LHCN-M2 (cell line): ENCODE data around the gene ECI1. TPM values are rescaled to one million over a fixed set of nuclear protein-coding genes. Genes with fewer than 3 reads are reported as not detected.

ENCODE experiments used
- DNase-seq: peaks from one replicate; pipeline ENCODE4 v3.0.0-alpha.2; 2012; ENCODE audit warnings: low read depth
- total RNA-seq: library from RNA; depleted of rRNA; stranded (reverse); fragments of >200 nt; gene quantifications from 2 replicates; pipeline ENCODE4 v1.2.3, GENCODE V29; 2014; rRNA removed

Gene ECI1
- total RNA-seq, 1 experiment from 2014 or later, result 44.5 TPM

GRCh38 chr16:2196162-2196980, 55.0 kb downstream of the ECI1 start, which contains the start of gene CASKIN1:
Gene CASKIN1 (minus strand): TSS chr16:2196605. CDS start chr16:2196432, 173 bp downstream.
- peak; percentile 16 for DNase-seq

GRCh38 chr16:2195322-2196161, 55.8 kb downstream of the ECI1 start:
- no peak for DNase-seq

- DNase-seq, result peak; percentile 44
Observed at GRCh38 chr16:2194852-2195321, 56.5 kb downstream of the ECI1 start.

- DNase-seq, result peak; percentile 66
Observed at GRCh38 chr16:2194166-2194834, 57.1 kb downstream of the ECI1 start.

GRCh38 chr16:2191446-2191706, 60.0 kb downstream of the ECI1 start:
- DNase-seq, result no peak

- no peak for DNase-seq
Observed at GRCh38 chr16:2190659-2191445, 60.5 kb downstream of the ECI1 start.

- DNase-seq, result no peak
Observed at GRCh38 chr16:2190002-2190658, 61.3 kb downstream of the ECI1 start.

Other genes starting within 250 kb of the ECI1 start
- gene ZNF598, start 241.8 kb downstream of the ECI1 start, total RNA-seq, result 37.2 and 47.5 TPM in 2 replicates
- gene NPW, start 231.8 kb downstream of the ECI1 start, total RNA-seq, result 1.3 TPM in 2 replicates
- gene NHERF2, start 224.7 kb downstream of the ECI1 start, total RNA-seq, result 5.5 and 7.3 TPM in 2 replicates
- gene NTHL1, start 203.8 kb downstream of the ECI1 start, total RNA-seq, result 25.5 and 29.0 TPM in 2 replicates
- 49.8 and 52.2 TPM in 2 replicates for gene TSC2, start 203.6 kb downstream of the ECI1 start, total RNA-seq
- gene PKD1, start 115.7 kb downstream of the ECI1 start, total RNA-seq, result 83.5 and 99.2 TPM in 2 replicates
- 1.6 and 2.0 TPM in 2 replicates for gene RAB26, start 103.0 kb downstream of the ECI1 start, total RNA-seq
- gene TRAF7, start 95.8 kb downstream of the ECI1 start, total RNA-seq, result 125 and 134 TPM in 2 replicates
- 0.06 and 0.29 TPM in 2 replicates for gene CASKIN1, start 55.0 kb downstream of the ECI1 start, total RNA-seq
- 27.3 and 38.1 TPM in 2 replicates for gene MLST8, start 46.1 kb downstream of the ECI1 start, total RNA-seq
- 4.4 and 6.2 TPM in 2 replicates for gene BRICD5, start 40.7 kb downstream of the ECI1 start, total RNA-seq
- gene PGP, start 36.7 kb downstream of the ECI1 start, total RNA-seq, result 34.9 and 36.9 TPM in 2 replicates
- gene E4F1, start 28.0 kb downstream of the ECI1 start, total RNA-seq, result 33.5 and 34.0 TPM in 2 replicates
- gene DNASE1L2, start 15.1 kb downstream of the ECI1 start, total RNA-seq, result 1.4 and 2.2 TPM in 2 replicates
- 175 and 178 TPM in 2 replicates for gene RNPS1, start 16.5 kb upstream of the ECI1 start, total RNA-seq
- 0.29 and 0.32 TPM in 2 replicates for gene ABCA3, start 89.1 kb upstream of the ECI1 start, total RNA-seq
- 33.5 and 34.6 TPM in 2 replicates for gene CCNF, start 177.9 kb upstream of the ECI1 start, total RNA-seq
- 32.0 and 34.4 TPM in 2 replicates for gene TEDC2, start 208.5 kb upstream of the ECI1 start, total RNA-seq
- gene NTN3, start 219.7 kb upstream of the ECI1 start, total RNA-seq, result 0.11 TPM in 1 of 2 replicates, not detected in the other
- gene TBC1D24, start 223.5 kb upstream of the ECI1 start, total RNA-seq, result 12.5 and 13.3 TPM in 2 replicates